ENCODE measurements around the gene DPM1. TPM values are rescaled to one million over a fixed set of nuclear protein-coding genes. Genes with fewer than 3 reads are reported as not detected.

DPM1 gene
- total and polyA plus RNA-seq, 2 of the 8 experiments (the other 6 are each of a cell fraction or from before 2014, with no cell fraction given) = 42.3 to 57.0 TPM

DNA sequence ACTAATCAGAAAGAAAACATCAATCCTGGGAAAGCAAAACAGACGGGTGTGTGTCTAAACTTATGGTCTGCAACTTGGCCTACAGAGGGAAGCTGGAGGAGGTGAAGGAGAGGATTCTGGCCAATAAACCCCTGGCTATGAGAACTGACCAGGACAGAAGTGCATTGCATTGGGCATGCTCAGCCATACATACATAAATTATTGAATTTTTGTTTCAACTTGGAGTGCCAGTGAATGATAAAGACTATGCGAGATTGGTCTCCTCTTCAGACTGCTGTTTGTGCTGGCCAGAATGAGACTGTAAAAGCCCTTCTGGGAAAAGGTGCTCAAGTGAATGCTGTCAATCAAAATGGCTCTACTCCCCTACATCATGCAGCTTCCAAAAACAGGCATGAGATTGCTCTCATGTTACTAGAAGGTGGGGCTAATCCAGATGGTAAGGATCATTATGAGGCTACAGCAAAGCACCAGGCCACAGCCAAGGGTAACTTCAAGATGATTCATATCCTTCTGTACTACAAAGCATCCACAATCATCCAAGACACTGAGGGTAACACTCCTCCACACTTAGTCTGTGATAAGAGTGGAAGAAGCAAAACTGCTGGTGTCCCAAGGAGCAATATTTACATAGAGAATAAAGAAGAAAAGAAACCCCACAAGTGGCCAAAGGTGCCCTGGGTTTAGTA lies 44.5 kb downstream of the DPM1 start (continued):
- TF ChIP-seq USF2 (IDR thresholded peaks at IDR 0.05; ENCODE audit: low read length) (no peak), TEAD4 (IDR thresholded peaks at IDR 0.05; ENCODE audit: low read depth, low read length) (no peak), HDAC6 (IDR thresholded peaks at IDR 0.05; ENCODE audit: low read depth, low read length) (no peak), CHD2 (IDR thresholded peaks at IDR 0.05; ENCODE audit: low read length) (no peak), RBBP5 (IDR thresholded peaks at IDR 0.05; ENCODE audit: borderline replicate concordance, low read depth, low read length) (no peak), SIRT6 (IDR thresholded peaks at IDR 0.05; ENCODE audit: low read length) (no peak), NANOG (IDR thresholded peaks at IDR 0.05; ENCODE audit: insufficient read depth, low read depth, low read length, poor library complexity, severe bottlenecking) (no peak), RFX5 (IDR thresholded peaks at IDR 0.05; ENCODE audit: borderline replicate concordance, low read depth, low read length) (no peak)
